ENCODE results near the gene CD300C. TPM values are rescaled to one million over a fixed set of nuclear protein-coding genes. Genes with fewer than 3 reads are reported as not detected.

CD300C gene
- total RNA-seq, 1 experiment from 2014 or later, result not detected

DNA sequence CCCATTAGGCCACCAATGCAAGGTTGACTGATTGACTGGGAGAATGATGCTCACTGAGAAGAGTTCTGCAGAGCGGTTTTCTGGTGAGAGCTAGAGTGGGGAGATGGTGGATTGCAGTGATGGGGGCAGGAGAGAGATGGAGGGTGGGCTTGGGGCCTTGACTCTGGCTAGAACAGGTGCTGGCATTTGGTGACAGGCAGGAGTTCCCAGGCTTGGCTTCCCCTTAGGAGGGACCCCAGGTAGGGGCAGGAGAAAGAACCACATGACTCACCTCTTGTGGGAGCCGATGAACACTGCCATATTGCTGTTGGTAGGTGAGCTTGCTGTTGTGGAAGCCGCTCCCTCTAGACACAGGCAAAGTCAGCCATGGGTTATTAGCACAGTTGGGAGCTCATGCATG lies 22.6 kb downstream of the CD300C start:
- Histone ChIP-seq H3K4me1 (ENCODE audit: control insufficient read depth, insufficient read depth, low read length) (no peaks in the 10 kb centered on the region), H3K4me3 (ENCODE audit: low read depth in 2 of 2, low read length in 2 of 2) (no peak overlapping the region), H3K27ac (ENCODE audit: low read length) (no peak overlapping the region), H3K9me3 (ENCODE audit: control insufficient read depth, insufficient read depth, low read depth, low read length) (no peaks in the 10 kb centered on the region), H3K27me3 (ENCODE audit: control insufficient read depth, insufficient read depth, low read length) (peaks cover 12% of the 10 kb centered on the region), H3K36me3 (ENCODE audit: control insufficient read depth, insufficient read depth, low read length) (no peaks in the 10 kb centered on the region)
- ATAC-seq (no peak), DNase-seq (ENCODE audit: low read depth, low spot score) (no peak)
- ChIA-PET CTCF (no interaction called here), POLR2A (no interaction called here)
- BruUV-seq (replicated peaks), result no TSS peak
- in situ Hi-C loops (cut with HindIII; ENCODE audit: low pct_unique_long_range_greater_than_20kb, low sequenced_read_pairs) (no loop called here), intact Hi-C loops (cut with micrococcal nuclease; ENCODE audit: unreplicated experiment) (no loop called here)
- TF ChIP-seq SIN3A (IDR thresholded peaks at IDR 0.05; ENCODE audit: borderline replicate concordance, insufficient read depth, low read depth, low read length) (no peak), POLR2AphosphoS5 (IDR thresholded peaks at IDR 0.05; ENCODE audit: low read depth, low read length) (no peak), TCF7L2 (IDR thresholded peaks at IDR 0.05; ENCODE audit: low read depth, low read length) (no peak)

DNA sequence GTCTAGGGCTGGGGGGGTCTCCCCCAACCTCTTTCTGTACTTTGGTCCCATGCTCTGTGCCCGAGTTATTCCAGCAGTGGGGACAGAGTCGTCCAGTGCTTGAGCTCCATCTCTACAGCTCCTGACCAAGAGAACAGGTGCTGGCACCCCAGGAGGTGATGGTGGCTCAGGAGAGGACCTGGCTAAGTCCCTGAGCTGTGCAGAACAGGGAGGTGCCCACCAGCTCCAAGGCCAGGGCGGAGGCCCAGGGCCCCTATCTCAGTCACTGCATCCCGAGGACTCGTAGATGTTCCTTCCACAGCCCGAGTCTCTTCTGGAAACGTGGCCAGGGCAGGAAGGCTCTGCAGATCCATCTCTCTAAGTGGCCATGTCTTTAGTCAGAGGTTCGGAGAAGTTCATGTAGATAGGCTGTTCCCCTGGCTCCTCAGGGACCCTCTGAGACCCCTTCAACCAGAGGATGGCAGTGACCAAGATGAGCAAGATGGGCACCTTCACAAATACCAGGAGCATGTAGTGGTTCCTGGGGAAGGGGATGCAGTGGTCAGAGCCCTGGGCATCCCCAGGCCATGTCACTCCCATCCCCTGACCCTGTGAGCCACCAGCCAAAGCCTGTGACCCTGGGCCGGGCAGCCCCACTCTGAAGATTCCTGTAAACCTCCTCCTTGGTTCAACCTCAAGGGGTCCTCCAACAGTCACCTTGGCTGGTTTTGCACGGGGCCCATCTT lies 23.4 kb downstream of the CD300C start:
- H3K9me3 ChIP-seq (ENCODE audit: control insufficient read depth, insufficient read depth, low read depth, low read length), result no peaks in the 10 kb centered on the region
- intact Hi-C loops (cut with micrococcal nuclease; ENCODE audit: unreplicated experiment) (no loop called here), in situ Hi-C loops (cut with HindIII; ENCODE audit: low pct_unique_long_range_greater_than_20kb, low sequenced_read_pairs) (no loop called here)
- no peaks in the 10 kb centered on the region for H3K36me3 ChIP-seq (ENCODE audit: control insufficient read depth, insufficient read depth, low read length)
- H3K4me1 ChIP-seq (ENCODE audit: control insufficient read depth, insufficient read depth, low read length), result no peaks in the 10 kb centered on the region
- ATAC-seq, result no peak
- DNase-seq (ENCODE audit: low read depth, low spot score), result no peak
- H3K27ac ChIP-seq (ENCODE audit: low read length), result no peak overlapping the region
- TF ChIP-seq, protein P1, sequence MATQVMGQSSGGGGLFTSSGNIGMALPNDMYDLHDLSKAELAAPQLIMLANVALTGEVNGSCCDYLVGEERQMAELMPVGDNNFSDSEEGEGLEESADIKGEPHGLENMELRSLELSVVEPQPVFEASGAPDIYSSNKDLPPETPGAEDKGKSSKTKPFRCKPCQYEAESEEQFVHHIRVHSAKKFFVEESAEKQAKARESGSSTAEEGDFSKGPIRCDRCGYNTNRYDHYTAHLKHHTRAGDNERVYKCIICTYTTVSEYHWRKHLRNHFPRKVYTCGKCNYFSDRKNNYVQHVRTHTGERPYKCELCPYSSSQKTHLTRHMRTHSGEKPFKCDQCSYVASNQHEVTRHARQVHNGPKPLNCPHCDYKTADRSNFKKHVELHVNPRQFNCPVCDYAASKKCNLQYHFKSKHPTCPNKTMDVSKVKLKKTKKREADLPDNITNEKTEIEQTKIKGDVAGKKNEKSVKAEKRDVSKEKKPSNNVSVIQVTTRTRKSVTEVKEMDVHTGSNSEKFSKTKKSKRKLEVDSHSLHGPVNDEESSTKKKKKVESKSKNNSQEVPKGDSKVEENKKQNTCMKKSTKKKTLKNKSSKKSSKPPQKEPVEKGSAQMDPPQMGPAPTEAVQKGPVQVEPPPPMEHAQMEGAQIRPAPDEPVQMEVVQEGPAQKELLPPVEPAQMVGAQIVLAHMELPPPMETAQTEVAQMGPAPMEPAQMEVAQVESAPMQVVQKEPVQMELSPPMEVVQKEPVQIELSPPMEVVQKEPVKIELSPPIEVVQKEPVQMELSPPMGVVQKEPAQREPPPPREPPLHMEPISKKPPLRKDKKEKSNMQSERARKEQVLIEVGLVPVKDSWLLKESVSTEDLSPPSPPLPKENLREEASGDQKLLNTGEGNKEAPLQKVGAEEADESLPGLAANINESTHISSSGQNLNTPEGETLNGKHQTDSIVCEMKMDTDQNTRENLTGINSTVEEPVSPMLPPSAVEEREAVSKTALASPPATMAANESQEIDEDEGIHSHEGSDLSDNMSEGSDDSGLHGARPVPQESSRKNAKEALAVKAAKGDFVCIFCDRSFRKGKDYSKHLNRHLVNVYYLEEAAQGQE (IDR thresholded peaks at IDR 0.05; ENCODE audit: insufficient read depth in 1 of 2, low read depth in 2 of 2, low read length in 1 of 2), result no peak
- TF ChIP-seq POLR2AphosphoS5 (IDR thresholded peaks at IDR 0.05; ENCODE audit: low read depth, low read length), result no peak
- peaks cover 8% of the 10 kb centered on the region for H3K27me3 ChIP-seq (ENCODE audit: control insufficient read depth, insufficient read depth, low read length)
- ChIA-PET CTCF (no interaction called here), POLR2A (interaction anchor here (0.6 kb wide), 1 partner anchor 343 kb away, joined by 3 read pairs; no protein-coding TSS in a partner anchor)
- BruUV-seq (replicated peaks), result no TSS peak
- no peak overlapping the region for H3K4me3 ChIP-seq (ENCODE audit: low read depth in 2 of 2, low read length in 2 of 2)

DNA sequence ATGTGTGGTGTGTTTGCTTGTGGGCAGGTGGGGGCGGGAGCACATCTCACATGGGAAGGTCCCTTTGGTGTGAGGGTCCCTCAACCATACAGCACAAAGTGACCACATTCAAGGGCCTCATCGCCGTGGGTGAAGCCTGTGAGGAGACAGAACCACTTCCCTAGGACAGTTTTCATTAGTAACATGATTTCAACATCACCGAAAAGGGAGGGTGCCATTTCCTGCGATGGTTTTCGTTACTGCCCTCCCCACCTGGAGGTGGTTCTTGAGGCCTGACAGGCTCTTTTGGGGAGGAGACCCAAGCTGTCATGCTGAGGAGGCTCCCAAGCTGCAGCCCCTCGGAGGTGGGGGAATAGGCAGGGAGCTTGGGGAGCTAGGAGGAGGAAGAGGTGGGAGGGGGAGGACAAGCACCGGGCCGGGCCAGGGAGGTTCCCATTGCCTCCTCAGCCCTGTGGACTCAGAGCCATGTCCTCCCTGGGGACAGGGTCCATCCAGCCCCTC lies 24.2 kb downstream of the CD300C start:
- DNase-seq (ENCODE audit: low read depth, low spot score) (no peak), ATAC-seq (no peak)
- Histone ChIP-seq H3K4me3 (ENCODE audit: low read depth in 2 of 2, low read length in 2 of 2) (no peak overlapping the region), H3K9me3 (ENCODE audit: control insufficient read depth, insufficient read depth, low read depth, low read length) (no peaks in the 10 kb centered on the region), H3K36me3 (ENCODE audit: control insufficient read depth, insufficient read depth, low read length) (no peaks in the 10 kb centered on the region), H3K4me1 (ENCODE audit: control insufficient read depth, insufficient read depth, low read length) (no peaks in the 10 kb centered on the region), H3K27me3 (ENCODE audit: control insufficient read depth, insufficient read depth, low read length) (peaks cover 4% of the 10 kb centered on the region), H3K27ac (ENCODE audit: low read length) (no peak overlapping the region)
- ChIA-PET POLR2A (interaction anchor here (0.6 kb wide), 1 partner anchor 343 kb away, joined by 3 read pairs; no protein-coding TSS in a partner anchor), CTCF (no interaction called here)
- TF ChIP-seq POLR2AphosphoS5 (IDR thresholded peaks at IDR 0.05; ENCODE audit: low read depth, low read length), result no peak
- TF ChIP-seq SIN3A (IDR thresholded peaks at IDR 0.05; ENCODE audit: borderline replicate concordance, insufficient read depth, low read depth, low read length), result no peak
- no peak for TF ChIP-seq TCF7L2 (IDR thresholded peaks at IDR 0.05; ENCODE audit: low read depth, low read length)
- TF ChIP-seq, protein P2, sequence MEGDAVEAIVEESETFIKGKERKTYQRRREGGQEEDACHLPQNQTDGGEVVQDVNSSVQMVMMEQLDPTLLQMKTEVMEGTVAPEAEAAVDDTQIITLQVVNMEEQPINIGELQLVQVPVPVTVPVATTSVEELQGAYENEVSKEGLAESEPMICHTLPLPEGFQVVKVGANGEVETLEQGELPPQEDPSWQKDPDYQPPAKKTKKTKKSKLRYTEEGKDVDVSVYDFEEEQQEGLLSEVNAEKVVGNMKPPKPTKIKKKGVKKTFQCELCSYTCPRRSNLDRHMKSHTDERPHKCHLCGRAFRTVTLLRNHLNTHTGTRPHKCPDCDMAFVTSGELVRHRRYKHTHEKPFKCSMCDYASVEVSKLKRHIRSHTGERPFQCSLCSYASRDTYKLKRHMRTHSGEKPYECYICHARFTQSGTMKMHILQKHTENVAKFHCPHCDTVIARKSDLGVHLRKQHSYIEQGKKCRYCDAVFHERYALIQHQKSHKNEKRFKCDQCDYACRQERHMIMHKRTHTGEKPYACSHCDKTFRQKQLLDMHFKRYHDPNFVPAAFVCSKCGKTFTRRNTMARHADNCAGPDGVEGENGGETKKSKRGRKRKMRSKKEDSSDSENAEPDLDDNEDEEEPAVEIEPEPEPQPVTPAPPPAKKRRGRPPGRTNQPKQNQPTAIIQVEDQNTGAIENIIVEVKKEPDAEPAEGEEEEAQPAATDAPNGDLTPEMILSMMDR (IDR thresholded peaks at IDR 0.05), result no peak
- in situ Hi-C loops (cut with HindIII; ENCODE audit: low pct_unique_long_range_greater_than_20kb, low sequenced_read_pairs), result no loop called here
- intact Hi-C loops (cut with micrococcal nuclease; ENCODE audit: unreplicated experiment), result no loop called here
- BruUV-seq (replicated peaks), result no TSS peak
